CD4-positive, alpha-beta T cell (primary cell): ENCODE results near the gene NUAK1. TPM values are rescaled to one million over a fixed set of nuclear protein-coding genes. Genes with fewer than 3 reads are reported as not detected.

ENCODE experiments used
- ATAC-seq: fragments of 200-7000 bp; cut with Tn5 transposase; one replicate; pipeline ENCODE4 v1.10.0; 2022; ENCODE audit warnings: mild to moderate bottlenecking; ENCODE audit not compliant: poor library complexity
- CTCF ChIA-PET: fragments of 350-600 bp; sonication (Branson Sonifier 250); formaldehyde crosslinking; loops from one replicate; lab custom pipeline; 2021; ENCODE audit warnings: antibody characterized with exemption, inconsistent platforms; lab: Charles Lee
- POLR2A ChIA-PET: fragments of 350-600 bp; sonication (Branson Sonifier 250); formaldehyde crosslinking; loops from one replicate; lab custom pipeline; 2021; ENCODE audit warnings: antibody characterized with exemption, inconsistent platforms; lab: Charles Lee
- DNase-seq, 14 experiments: peaks; one replicate each; pipeline ENCODE4 v3.0.0-alpha.2; 2013 to 2020; ENCODE audit warnings: mixed read lengths in 2 of 14
- H3K27ac ChIP-seq, 2 donors: one replicate each; pipeline versions ENCODE4 v1.5.1 to v1.7.0; 2013; ENCODE audit warnings: low read length in 2 of 2, low read depth in 1 of 2, mild to moderate bottlenecking in 1 of 2
- H3K27me3 ChIP-seq, 2 experiments: 1 replicate in 1 of 2; 2 replicates in 1 of 2; pipeline versions ENCODE4 v1.6.1 to v1.7.0; 2013; ENCODE audit warnings: low read length in 2 of 2, control low read depth in 1 of 2, mild to moderate bottlenecking in 1 of 2, moderate library complexity in 1 of 2; ENCODE audit not compliant: insufficient read depth in 2 of 2, control insufficient read depth in 1 of 2
- H3K36me3 ChIP-seq: one replicate; pipeline ENCODE4 v1.6.1; 2013; ENCODE audit warnings: low read length, control low read depth; ENCODE audit not compliant: insufficient read depth
- H3K4me1 ChIP-seq: one replicate; pipeline ENCODE4 v1.6.1; 2013; ENCODE audit warnings: low read length, control low read depth; ENCODE audit not compliant: insufficient read depth
- H3K4me3 ChIP-seq: one replicate; pipeline ENCODE4 v1.5.1; 2013; ENCODE audit warnings: mild to moderate bottlenecking, low read length, moderate library complexity
- H3K9me3 ChIP-seq, 2 experiments: 1 replicate in 1 of 2; 2 replicates in 1 of 2; pipeline versions ENCODE4 v1.6.1 to v1.7.0; 2013; ENCODE audit warnings: low read length in 2 of 2, mild to moderate bottlenecking in 2 of 2, control low read depth in 1 of 2, moderate library complexity in 1 of 2; ENCODE audit not compliant: control insufficient read depth in 1 of 2, insufficient read depth in 1 of 2
- H3K27ac Mint-ChIP-seq: one replicate; pipeline ENCODE4 v1.8.0; 2020; ENCODE audit warnings: mixed read lengths
- H3K27me3 Mint-ChIP-seq: one replicate; pipeline ENCODE4 v1.8.0; 2021; ENCODE audit warnings: mixed read lengths
- H3K36me3 Mint-ChIP-seq: one replicate; pipeline ENCODE4 v1.8.0; 2021; ENCODE audit warnings: low read depth, mixed read lengths
- H3K4me1 Mint-ChIP-seq: one replicate; pipeline ENCODE4 v1.8.0; 2021; ENCODE audit warnings: low read depth, mixed read lengths
- H3K4me3 Mint-ChIP-seq: one replicate; pipeline ENCODE4 v1.8.0; 2020; ENCODE audit warnings: mild to moderate bottlenecking, mixed read lengths
- H3K9me3 Mint-ChIP-seq: one replicate; pipeline ENCODE4 v1.8.0; 2020; ENCODE audit warnings: mixed read lengths
- intact Hi-C, 2 experiments: fragments of 100-400 bp; cut with DNase I in 1 of 2; cut with micrococcal nuclease in 1 of 2; formaldehyde crosslinking; loops; one replicate each; pipeline versions ENCODE4 v1.15.1 to v1.9.0; 2023 to 2025; cut with DNase I, micrococcal nuclease
- total RNA-seq, 174 experiments: library from RNA in 2 of 174; stranded (reverse) in 2 of 174; gene quantifications; one replicate each; pipeline ENCODE4 v1.2.3 and lab custom pipeline; 2021 to 2026
- TF ChIP-seq, protein P1 (sequence below): fragments of 200-600 bp; IDR thresholded peaks from one replicate; pipeline ENCODE4 v1.8.0; 2022; ENCODE audit warnings: antibody characterized with exemption, mild to moderate bottlenecking

NUAK1 gene
- total RNA-seq, 2 experiments from 2014 or later: 0.16 TPM; not detected in 1

DNA sequence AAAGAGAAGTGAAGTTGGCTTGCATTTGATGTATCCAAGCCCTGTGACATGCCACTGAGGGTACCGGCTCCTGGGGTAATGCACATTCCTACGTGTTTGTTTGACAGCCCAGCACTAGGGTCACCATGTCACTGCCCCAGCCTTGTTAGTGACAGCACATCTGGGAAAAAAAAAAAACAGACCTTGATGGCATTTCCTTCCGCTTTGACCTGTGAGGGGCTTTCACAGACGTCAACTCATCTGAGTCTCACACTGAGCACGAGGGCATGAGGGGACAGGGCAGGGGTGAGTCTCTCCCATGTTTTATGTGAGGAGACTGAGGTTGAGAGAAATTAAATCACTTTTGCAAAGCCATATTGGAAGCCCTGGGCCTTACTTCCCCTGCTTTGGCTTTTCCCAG is 111.5 kb downstream of the NUAK1 start:
- ChIA-PET CTCF (no interaction called here), POLR2A (no interaction called here)
- H3K9me3 Mint-ChIP-seq: no peaks in the 10 kb centered on the region
- intact Hi-C loops: no loop called here
- peaks cover 18% of the 10 kb centered on the region for H3K27me3 Mint-ChIP-seq
- Histone ChIP-seq H3K9me3 (no peaks in the 10 kb centered on the region), H3K4me1 (no peaks in the 10 kb centered on the region), H3K36me3 (no peaks in the 10 kb centered on the region), H3K27ac (no peak overlapping the region), H3K27me3 (peaks cover 4 to 8% of the 10 kb centered on the region in 2 experiments), H3K4me3 (no peak overlapping the region)
- no peaks in the 10 kb centered on the region for H3K36me3 Mint-ChIP-seq
- H3K4me3 Mint-ChIP-seq: no peak overlapping the region
- no peak for ATAC-seq
- no peak overlapping the region for H3K27ac Mint-ChIP-seq
- H3K4me1 Mint-ChIP-seq: no peaks in the 10 kb centered on the region
- TF ChIP-seq, protein P1, sequence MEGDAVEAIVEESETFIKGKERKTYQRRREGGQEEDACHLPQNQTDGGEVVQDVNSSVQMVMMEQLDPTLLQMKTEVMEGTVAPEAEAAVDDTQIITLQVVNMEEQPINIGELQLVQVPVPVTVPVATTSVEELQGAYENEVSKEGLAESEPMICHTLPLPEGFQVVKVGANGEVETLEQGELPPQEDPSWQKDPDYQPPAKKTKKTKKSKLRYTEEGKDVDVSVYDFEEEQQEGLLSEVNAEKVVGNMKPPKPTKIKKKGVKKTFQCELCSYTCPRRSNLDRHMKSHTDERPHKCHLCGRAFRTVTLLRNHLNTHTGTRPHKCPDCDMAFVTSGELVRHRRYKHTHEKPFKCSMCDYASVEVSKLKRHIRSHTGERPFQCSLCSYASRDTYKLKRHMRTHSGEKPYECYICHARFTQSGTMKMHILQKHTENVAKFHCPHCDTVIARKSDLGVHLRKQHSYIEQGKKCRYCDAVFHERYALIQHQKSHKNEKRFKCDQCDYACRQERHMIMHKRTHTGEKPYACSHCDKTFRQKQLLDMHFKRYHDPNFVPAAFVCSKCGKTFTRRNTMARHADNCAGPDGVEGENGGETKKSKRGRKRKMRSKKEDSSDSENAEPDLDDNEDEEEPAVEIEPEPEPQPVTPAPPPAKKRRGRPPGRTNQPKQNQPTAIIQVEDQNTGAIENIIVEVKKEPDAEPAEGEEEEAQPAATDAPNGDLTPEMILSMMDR: no peak
- no peak for DNase-seq

DNA sequence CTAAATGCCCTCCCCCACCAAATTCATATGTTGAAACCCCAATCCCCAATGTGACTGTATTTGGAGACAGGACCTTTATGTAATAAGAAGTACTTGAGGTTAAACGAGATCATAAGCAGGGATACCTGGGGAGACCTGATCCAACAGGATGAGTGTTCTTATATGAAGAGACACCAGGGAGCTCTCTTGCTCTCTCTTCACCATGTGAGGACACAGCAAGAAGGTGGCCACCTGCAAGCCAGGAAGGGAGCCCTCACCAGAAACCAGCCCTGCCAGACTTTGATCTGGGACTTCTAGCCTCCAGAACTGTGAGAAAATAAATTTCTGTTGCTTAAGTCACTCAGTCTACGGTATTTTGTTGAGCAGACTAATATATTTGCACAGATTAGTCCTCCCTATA is 113.6 kb downstream of the NUAK1 start:
- intact Hi-C loops: no loop called here
- no peaks in the 10 kb centered on the region for H3K4me1 ChIP-seq
- no peak overlapping the region for H3K27ac ChIP-seq
- H3K27me3 Mint-ChIP-seq: peaks cover 21% of the 10 kb centered on the region
- no peak overlapping the region for H3K27ac Mint-ChIP-seq
- no peaks in the 10 kb centered on the region for H3K36me3 Mint-ChIP-seq
- no peaks in the 10 kb centered on the region for H3K36me3 ChIP-seq
- H3K4me3 Mint-ChIP-seq: no peak overlapping the region
- H3K9me3 Mint-ChIP-seq: peaks cover under 1% of the 10 kb centered on the region
- TF ChIP-seq, protein P1: no peak
- H3K27me3 ChIP-seq: peaks cover 4 to 8% of the 10 kb centered on the region in 2 experiments
- CTCF ChIA-PET: no interaction called here
- H3K4me1 Mint-ChIP-seq: no peaks in the 10 kb centered on the region
- POLR2A ChIA-PET: no interaction called here
- H3K9me3 ChIP-seq: no peaks in the 10 kb centered on the region
- ATAC-seq (no peak), DNase-seq (no peak)
- H3K4me3 ChIP-seq: no peak overlapping the region

DNA sequence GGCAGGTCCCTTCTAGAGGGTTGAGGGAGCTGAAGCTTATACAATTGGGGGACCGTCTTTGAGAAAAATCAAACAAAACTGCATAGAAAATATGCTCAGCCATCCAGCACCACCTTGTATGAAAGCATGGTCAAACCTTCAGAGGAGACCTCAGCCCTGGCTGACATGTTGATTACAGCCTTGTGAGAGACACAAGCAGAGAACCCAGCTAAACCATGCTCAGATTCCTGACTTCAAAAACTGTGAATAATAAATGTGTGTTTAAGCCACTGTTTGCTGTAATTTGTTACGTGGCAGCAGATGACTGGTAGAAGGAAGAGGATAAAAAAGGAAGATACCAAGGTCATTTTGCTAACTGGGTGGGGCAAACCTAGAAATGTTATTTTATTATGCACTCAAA is 115.7 kb downstream of the NUAK1 start:
- H3K9me3 Mint-ChIP-seq: peaks cover 10% of the 10 kb centered on the region
- no peaks in the 10 kb centered on the region for H3K4me1 Mint-ChIP-seq
- POLR2A ChIA-PET: no interaction called here
- Histone ChIP-seq H3K27ac (no peak overlapping the region), H3K27me3 (peaks cover 4 to 10% of the 10 kb centered on the region in 2 experiments), H3K36me3 (no peaks in the 10 kb centered on the region), H3K4me1 (no peaks in the 10 kb centered on the region), H3K4me3 (no peak overlapping the region), H3K9me3 (peaks cover 3 to 8% of the 10 kb centered on the region in 2 experiments)
- intact Hi-C loops: no loop called here
- ATAC-seq (no peak), DNase-seq (no peak)
- CTCF ChIA-PET: no interaction called here
- TF ChIP-seq, protein P1: no peak
- H3K27ac Mint-ChIP-seq: no peak overlapping the region
- no peak overlapping the region for H3K4me3 Mint-ChIP-seq
- H3K36me3 Mint-ChIP-seq: no peaks in the 10 kb centered on the region
- peaks cover 21% of the 10 kb centered on the region for H3K27me3 Mint-ChIP-seq
